Stimulated activated CD4-positive, alpha-beta T cell treated with anti-CD3 and anti-CD28 coated beads, Interleukin-15, amount 100 ng/mL, for 1 hour (primary cell): ENCODE data around the gene ZNF146.
"Not testable (repeated sequence)": the region's sequence is repeated elsewhere in the genome, so short reads cannot be mapped to it uniquely, and the experiment has no call there.

Experiments used
- DNase-seq, 2 donors: peaks; one replicate each; pipeline ENCODE4 v3.0.0-alpha.2; 2020; ENCODE audit warnings: low read depth in 1 of 2, low spot score in 1 of 2

The ZNF146 gene

DNA sequence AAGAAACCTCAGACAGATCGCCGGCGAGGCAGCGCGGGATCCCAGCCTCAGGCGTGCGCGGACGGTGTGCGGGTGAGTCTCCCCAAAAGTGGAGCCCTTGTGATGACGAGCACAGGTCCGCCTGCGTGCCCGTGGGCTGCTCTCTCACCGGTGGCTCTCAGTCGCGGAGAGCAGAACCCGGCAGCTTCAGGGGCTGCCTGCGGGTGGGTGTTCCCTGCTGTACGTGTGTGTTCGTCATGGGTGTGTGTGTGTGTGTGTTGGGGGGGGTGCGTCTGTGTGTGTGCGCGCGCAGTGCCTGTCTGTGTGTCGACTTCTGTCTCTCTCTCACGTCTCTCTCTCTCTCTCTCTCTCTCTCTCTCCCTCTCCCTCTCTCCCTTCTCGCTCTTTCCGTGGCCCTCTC, 54.4 kb downstream of the ZNF146 start:
- DNase-seq = not testable (repeated sequence)
